ENCODE data around the gene BACH1.

DNA sequence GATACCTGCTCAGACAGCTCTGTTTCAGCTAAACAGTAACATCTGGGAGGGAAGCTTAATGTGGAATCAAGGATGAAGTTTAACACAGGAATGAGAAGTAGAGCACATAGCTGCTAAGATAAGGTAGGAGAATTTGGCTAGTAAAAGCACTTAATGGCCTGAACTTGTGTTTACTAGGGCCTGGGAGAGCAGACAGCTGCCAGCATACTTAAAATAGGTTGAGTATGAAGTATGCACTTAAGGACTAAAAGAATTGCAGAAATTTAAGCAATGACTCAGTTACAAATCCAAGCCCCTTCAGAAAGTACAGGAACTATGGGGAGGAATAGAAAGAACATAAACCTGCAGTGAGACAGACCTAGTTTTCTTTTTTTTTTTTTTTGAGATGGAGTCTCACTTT, 53.0 kb downstream of the BACH1 start:
- TF ChIP-seq, protein P1, sequence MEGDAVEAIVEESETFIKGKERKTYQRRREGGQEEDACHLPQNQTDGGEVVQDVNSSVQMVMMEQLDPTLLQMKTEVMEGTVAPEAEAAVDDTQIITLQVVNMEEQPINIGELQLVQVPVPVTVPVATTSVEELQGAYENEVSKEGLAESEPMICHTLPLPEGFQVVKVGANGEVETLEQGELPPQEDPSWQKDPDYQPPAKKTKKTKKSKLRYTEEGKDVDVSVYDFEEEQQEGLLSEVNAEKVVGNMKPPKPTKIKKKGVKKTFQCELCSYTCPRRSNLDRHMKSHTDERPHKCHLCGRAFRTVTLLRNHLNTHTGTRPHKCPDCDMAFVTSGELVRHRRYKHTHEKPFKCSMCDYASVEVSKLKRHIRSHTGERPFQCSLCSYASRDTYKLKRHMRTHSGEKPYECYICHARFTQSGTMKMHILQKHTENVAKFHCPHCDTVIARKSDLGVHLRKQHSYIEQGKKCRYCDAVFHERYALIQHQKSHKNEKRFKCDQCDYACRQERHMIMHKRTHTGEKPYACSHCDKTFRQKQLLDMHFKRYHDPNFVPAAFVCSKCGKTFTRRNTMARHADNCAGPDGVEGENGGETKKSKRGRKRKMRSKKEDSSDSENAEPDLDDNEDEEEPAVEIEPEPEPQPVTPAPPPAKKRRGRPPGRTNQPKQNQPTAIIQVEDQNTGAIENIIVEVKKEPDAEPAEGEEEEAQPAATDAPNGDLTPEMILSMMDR (IDR thresholded peaks at IDR 0.05): no peak
- TF ChIP-seq, protein P2, sequence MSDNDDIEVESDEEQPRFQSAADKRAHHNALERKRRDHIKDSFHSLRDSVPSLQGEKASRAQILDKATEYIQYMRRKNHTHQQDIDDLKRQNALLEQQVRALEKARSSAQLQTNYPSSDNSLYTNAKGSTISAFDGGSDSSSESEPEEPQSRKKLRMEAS (IDR thresholded peaks at IDR 0.05; ENCODE audit: low read depth): no peak
- no peak for TF ChIP-seq SIN3A (IDR thresholded peaks at IDR 0.05; ENCODE audit: borderline replicate concordance, low read depth, low read length)
- peak; percentile 31; the same call in 1 of the 2 replicates for TF ChIP-seq TEAD4 (IDR thresholded peaks at IDR 0.05; ENCODE audit: borderline replicate concordance, insufficient read depth)
- no peak for TF ChIP-seq RCOR1 (IDR thresholded peaks at IDR 0.05; ENCODE audit: low read length)
